Measurements from ENCODE around the gene PPIF.

The PPIF gene

DNA sequence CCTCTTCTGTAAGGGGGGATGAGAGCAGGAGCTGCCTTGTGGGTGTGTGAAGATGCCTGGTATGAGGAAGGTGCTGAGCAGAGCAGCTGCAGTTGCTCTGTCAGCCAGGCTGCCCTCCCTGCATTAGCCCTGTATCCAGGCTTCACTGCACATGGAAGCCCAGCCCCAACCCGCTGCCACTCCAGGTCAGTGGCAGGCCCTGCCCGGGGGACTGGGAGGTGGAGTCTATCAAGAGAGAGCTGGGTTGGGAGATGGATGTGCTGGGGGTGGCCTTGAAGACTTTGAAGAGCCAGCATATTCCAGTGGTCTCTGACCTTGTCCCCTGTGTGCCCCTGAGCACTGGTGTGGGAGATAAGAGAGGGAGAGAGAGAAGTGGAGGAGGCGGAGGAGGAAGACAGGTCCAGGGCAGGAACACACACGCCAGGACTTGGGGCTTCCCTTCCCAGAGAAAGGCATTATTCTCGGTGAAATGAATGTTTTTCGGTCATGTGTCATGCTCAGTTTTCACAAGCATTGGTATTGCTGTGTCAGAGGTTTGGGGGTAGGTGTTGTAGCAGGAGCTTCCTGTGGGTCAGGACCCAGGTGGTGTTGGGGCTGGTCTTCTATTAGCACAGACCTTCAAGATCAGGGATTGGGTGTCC, 2.6 kb downstream of the PPIF start:
- H3K4me1 ChIP-seq (ENCODE audit: control insufficient read depth, insufficient read depth, low read length, poor library complexity, severe bottlenecking): peaks cover 7% of the 10 kb centered on the region
- H3K36me3 ChIP-seq (ENCODE audit: control insufficient read depth, insufficient read depth, low read length): peaks cover 64% of the 10 kb centered on the region
- no peak overlapping the region for H3K27ac ChIP-seq (ENCODE audit: low read depth, low read length, severe bottlenecking)
- H3K4me3 ChIP-seq (ENCODE audit: extremely low read depth, insufficient read depth, low read length, poor library complexity, severe bottlenecking): no peak overlapping the region
- no peaks in the 10 kb centered on the region for H3K9me3 ChIP-seq (ENCODE audit: control insufficient read depth, low read length)
- 93 to 100% methylated on average over 4 to 6 of the region's 6 CpGs for WGBS, 2 experiments (ENCODE audit: insufficient coverage in 2 of 2)

DNA sequence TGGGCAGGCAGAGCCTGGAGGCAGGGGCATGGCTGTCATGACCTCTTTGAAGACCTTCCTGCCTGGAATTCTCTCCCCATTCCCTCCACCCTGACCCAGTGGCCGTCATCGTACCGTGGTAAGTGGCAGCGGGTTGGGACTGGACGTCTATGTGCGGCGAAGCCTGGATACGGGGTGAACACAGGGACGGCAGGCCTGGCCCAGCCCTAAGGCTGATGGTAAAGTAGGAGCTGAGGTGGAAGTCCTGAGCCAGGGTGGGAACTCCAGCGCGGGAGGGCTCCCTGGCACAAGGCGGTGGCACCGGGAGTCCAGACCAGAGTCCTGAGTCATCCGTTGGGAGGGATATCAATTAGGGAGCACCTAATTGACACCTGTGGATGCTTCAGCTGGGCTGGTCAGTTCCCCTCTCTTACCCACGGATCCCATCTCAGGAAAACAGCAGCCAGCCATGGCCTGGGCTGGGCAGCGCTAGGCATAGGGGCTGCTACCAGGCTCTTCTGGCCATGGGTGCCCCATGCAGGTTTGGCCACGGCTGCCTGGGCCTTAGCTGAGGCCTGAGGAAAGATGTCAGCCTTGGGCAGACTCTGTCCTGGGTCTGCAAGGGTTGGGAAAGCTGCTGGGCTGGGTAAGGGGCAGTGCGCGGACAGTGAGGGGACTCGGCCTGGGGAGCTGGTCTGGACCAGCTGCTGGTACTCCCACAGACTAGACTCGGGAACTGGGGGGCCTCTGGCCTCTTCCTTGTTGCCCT, 3.3 kb downstream of the PPIF start:
- no peaks in the 10 kb centered on the region for H3K9me3 ChIP-seq (ENCODE audit: control insufficient read depth, low read length)
- 92 to 97% methylated on average over 14 to 19 of the region's 21 CpGs for WGBS, 2 experiments (ENCODE audit: insufficient coverage in 2 of 2)
- peaks cover 71% of the 10 kb centered on the region for H3K36me3 ChIP-seq (ENCODE audit: control insufficient read depth, insufficient read depth, low read length)
- no peak overlapping the region for H3K4me3 ChIP-seq (ENCODE audit: extremely low read depth, insufficient read depth, low read length, poor library complexity, severe bottlenecking)
- no peak overlapping the region for H3K27ac ChIP-seq (ENCODE audit: low read depth, low read length, severe bottlenecking)
- H3K4me1 ChIP-seq (ENCODE audit: control insufficient read depth, insufficient read depth, low read length, poor library complexity, severe bottlenecking): peaks cover 4% of the 10 kb centered on the region

DNA sequence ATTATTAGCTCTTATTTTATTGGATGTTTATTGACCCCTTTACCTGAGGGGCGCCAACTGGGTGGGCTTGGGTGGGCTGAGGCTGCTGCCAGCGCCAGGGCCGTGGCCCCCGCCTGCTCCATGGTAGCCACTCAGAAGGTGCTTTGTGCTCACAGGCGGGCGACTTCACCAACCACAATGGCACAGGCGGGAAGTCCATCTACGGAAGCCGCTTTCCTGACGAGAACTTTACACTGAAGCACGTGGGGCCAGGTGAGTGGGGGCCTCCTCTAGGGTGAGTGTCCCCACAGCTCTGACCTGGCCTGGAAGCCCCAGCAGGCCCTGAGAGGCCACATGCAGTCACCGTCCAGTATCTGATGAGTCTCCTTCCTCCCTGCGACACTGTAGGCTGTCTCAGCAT, 4.1 kb downstream of the PPIF start:
- WGBS, 2 experiments (ENCODE audit: insufficient coverage in 2 of 2): 87 to 99% methylated on average over 9 to 10 of the region's 13 CpGs
- no peaks in the 10 kb centered on the region for H3K9me3 ChIP-seq (ENCODE audit: control insufficient read depth, low read length)
- peaks cover 4% of the 10 kb centered on the region for H3K4me1 ChIP-seq (ENCODE audit: control insufficient read depth, insufficient read depth, low read length, poor library complexity, severe bottlenecking)
- peaks cover 73% of the 10 kb centered on the region for H3K36me3 ChIP-seq (ENCODE audit: control insufficient read depth, insufficient read depth, low read length)
- H3K27ac ChIP-seq (ENCODE audit: low read depth, low read length, severe bottlenecking): no peak overlapping the region
- no peak overlapping the region for H3K4me3 ChIP-seq (ENCODE audit: extremely low read depth, insufficient read depth, low read length, poor library complexity, severe bottlenecking)

DNA sequence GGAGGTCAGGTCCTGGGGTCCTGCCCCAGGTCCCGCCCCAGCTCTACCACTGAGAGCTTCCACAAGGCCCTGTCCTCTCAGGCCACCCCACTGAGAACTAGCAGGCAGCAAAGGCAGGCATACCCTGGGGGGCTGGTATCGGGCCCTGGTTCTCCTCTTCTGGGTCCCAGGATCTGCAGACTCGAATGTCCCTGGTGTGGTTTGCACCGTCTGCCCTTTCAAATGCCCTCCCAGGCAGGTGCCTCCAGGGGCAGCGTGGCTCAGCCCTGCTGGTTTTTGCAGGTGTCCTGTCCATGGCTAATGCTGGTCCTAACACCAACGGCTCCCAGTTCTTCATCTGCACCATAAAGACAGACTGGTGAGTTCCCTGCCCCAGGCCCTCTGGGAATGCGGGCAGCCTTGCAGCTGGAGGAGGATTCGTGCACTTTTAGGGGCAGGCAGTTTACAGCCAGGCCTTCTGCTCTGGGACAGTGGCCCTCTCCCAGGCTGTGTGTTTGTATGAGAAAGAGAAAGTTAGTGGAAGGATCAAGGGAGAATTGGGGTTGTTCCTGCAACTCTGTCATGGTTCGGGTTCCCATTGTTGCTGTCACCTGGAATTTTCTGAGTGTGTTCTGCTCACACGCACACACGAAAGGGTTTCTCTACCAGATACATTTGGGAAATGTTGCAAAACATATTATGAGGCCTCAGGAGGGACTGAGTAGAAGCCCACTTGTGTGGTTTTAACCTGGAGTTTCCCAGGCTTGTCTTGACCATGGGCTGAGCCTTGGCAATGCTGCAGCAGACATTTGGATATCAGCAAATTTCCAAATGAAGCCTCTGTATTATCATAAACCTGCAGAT, 5.0 kb downstream of the PPIF start:
- 89 to 98% methylated on average over 8 to 9 of the region's 11 CpGs for WGBS, 2 experiments (ENCODE audit: insufficient coverage in 2 of 2)
- H3K36me3 ChIP-seq (ENCODE audit: control insufficient read depth, insufficient read depth, low read length): peaks cover 77% of the 10 kb centered on the region
- H3K27ac ChIP-seq (ENCODE audit: low read depth, low read length, severe bottlenecking): no peak overlapping the region
- no peak overlapping the region for H3K4me3 ChIP-seq (ENCODE audit: extremely low read depth, insufficient read depth, low read length, poor library complexity, severe bottlenecking)
- H3K4me1 ChIP-seq (ENCODE audit: control insufficient read depth, insufficient read depth, low read length, poor library complexity, severe bottlenecking): no peaks in the 10 kb centered on the region
- H3K9me3 ChIP-seq (ENCODE audit: control insufficient read depth, low read length): no peaks in the 10 kb centered on the region

DNA sequence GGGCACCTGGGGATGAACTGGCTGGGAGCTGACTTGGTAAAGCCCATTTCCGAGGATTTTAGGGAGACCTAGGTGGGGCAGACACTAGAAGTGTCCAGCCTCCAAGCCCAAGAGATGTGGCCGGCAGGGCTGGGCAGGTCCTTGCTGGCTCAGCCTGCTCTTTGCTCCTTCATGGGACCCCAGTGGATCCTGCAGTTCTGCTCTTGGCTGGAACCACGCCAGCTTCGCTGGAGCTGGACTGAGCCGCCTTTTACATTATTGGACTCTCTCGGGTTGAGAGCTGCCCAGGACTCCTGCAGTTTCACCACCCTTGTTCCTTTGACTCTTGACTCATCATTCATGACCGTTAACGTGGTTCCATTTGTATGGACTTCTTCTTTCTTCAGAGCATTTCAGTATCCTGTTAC, 5.7 kb downstream of the PPIF start:
- 89 to 94% methylated on average over 8 of the region's 8 CpGs for WGBS, 2 experiments (ENCODE audit: insufficient coverage in 2 of 2)
- H3K9me3 ChIP-seq (ENCODE audit: control insufficient read depth, low read length): no peaks in the 10 kb centered on the region
- no peak overlapping the region for H3K27ac ChIP-seq (ENCODE audit: low read depth, low read length, severe bottlenecking)
- H3K4me3 ChIP-seq (ENCODE audit: extremely low read depth, insufficient read depth, low read length, poor library complexity, severe bottlenecking): no peak overlapping the region
- peaks cover 77% of the 10 kb centered on the region for H3K36me3 ChIP-seq (ENCODE audit: control insufficient read depth, insufficient read depth, low read length)
- no peaks in the 10 kb centered on the region for H3K4me1 ChIP-seq (ENCODE audit: control insufficient read depth, insufficient read depth, low read length, poor library complexity, severe bottlenecking)

DNA sequence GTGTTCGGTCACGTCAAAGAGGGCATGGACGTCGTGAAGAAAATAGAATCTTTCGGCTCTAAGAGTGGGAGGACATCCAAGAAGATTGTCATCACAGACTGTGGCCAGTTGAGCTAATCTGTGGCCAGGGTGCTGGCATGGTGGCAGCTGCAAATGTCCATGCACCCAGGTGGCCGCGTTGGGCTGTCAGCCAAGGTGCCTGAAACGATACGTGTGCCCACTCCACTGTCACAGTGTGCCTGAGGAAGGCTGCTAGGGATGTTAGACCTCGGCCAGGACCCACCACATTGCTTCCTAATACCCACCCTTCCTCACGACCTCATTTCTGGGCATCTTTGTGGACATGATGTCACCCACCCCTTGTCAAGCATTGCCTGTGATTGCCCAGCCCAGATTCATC, 6.5 kb downstream of the PPIF start:
- H3K4me1 ChIP-seq (ENCODE audit: control insufficient read depth, insufficient read depth, low read length, poor library complexity, severe bottlenecking): no peaks in the 10 kb centered on the region
- peaks cover 73% of the 10 kb centered on the region for H3K36me3 ChIP-seq (ENCODE audit: control insufficient read depth, insufficient read depth, low read length)
- 92 to 97% methylated on average over 9 to 10 of the region's 11 CpGs for WGBS, 2 experiments (ENCODE audit: insufficient coverage in 2 of 2)
- no peak overlapping the region for H3K27ac ChIP-seq (ENCODE audit: low read depth, low read length, severe bottlenecking)
- no peak overlapping the region for H3K4me3 ChIP-seq (ENCODE audit: extremely low read depth, insufficient read depth, low read length, poor library complexity, severe bottlenecking)
- no peaks in the 10 kb centered on the region for H3K9me3 ChIP-seq (ENCODE audit: control insufficient read depth, low read length)

- Histone ChIP-seq H3K9me3 (ENCODE audit: control insufficient read depth, low read length) (no peaks in the 10 kb centered on the region), H3K36me3 (ENCODE audit: control insufficient read depth, insufficient read depth, low read length) (peaks cover 69% of the 10 kb centered on the region), H3K27ac (ENCODE audit: low read depth, low read length, severe bottlenecking) (no peak overlapping the region), H3K4me3 (ENCODE audit: extremely low read depth, insufficient read depth, low read length, poor library complexity, severe bottlenecking) (no peak overlapping the region), H3K4me1 (ENCODE audit: control insufficient read depth, insufficient read depth, low read length, poor library complexity, severe bottlenecking) (no peaks in the 10 kb centered on the region)
- WGBS, 2 experiments (ENCODE audit: insufficient coverage in 2 of 2): 92 to 100% methylated on average over 2 of the region's 3 CpGs
Measured at GRCh38 chr10:79354141-79354540, 6.9 kb downstream of the PPIF start.

- no peak overlapping the region for H3K4me3 ChIP-seq (ENCODE audit: extremely low read depth, insufficient read depth, low read length, poor library complexity, severe bottlenecking)
- no peaks in the 10 kb centered on the region for H3K4me1 ChIP-seq (ENCODE audit: control insufficient read depth, insufficient read depth, low read length, poor library complexity, severe bottlenecking)
- H3K27ac ChIP-seq (ENCODE audit: low read depth, low read length, severe bottlenecking): no peak overlapping the region
- no peaks in the 10 kb centered on the region for H3K9me3 ChIP-seq (ENCODE audit: control insufficient read depth, low read length)
- peaks cover 64% of the 10 kb centered on the region for H3K36me3 ChIP-seq (ENCODE audit: control insufficient read depth, insufficient read depth, low read length)
- WGBS, 2 experiments (ENCODE audit: insufficient coverage in 2 of 2): 90 to 95% methylated on average over 5 to 6 of the region's 6 CpGs
Measured at GRCh38 chr10:79354615-79355014, 7.3 kb downstream of the PPIF start.

GRCh38 chr10:79355420-79356017, 8.2 kb downstream of the PPIF start:
- Histone ChIP-seq H3K4me1 (ENCODE audit: control insufficient read depth, insufficient read depth, low read length, poor library complexity, severe bottlenecking) (no peaks in the 10 kb centered on the region), H3K27ac (ENCODE audit: low read depth, low read length, severe bottlenecking) (no peak overlapping the region), H3K9me3 (ENCODE audit: control insufficient read depth, low read length) (no peaks in the 10 kb centered on the region), H3K36me3 (ENCODE audit: control insufficient read depth, insufficient read depth, low read length) (peaks cover 55% of the 10 kb centered on the region), H3K4me3 (ENCODE audit: extremely low read depth, insufficient read depth, low read length, poor library complexity, severe bottlenecking) (no peak overlapping the region)
- WGBS, 2 experiments (ENCODE audit: insufficient coverage in 2 of 2): 78 to 79% methylated on average over 5 to 6 of the region's 6 CpGs

- whole genome bisulfite sequencing, 2 experiments (ENCODE audit: insufficient coverage in 2 of 2): 86 to 95% methylated on average over 1 to 2 of the region's 5 CpGs
- Histone ChIP-seq H3K4me1 (ENCODE audit: control insufficient read depth, insufficient read depth, low read length, poor library complexity, severe bottlenecking) (no peaks in the 10 kb centered on the region), H3K27ac (ENCODE audit: low read depth, low read length, severe bottlenecking) (no peak overlapping the region), H3K36me3 (ENCODE audit: control insufficient read depth, insufficient read depth, low read length) (peaks cover 50% of the 10 kb centered on the region), H3K4me3 (ENCODE audit: extremely low read depth, insufficient read depth, low read length, poor library complexity, severe bottlenecking) (no peak overlapping the region), H3K9me3 (ENCODE audit: control insufficient read depth, low read length) (no peaks in the 10 kb centered on the region)
Measured at GRCh38 chr10:79356104-79356503, 8.8 kb downstream of the PPIF start.
